Mononuclear cell (primary cell): ENCODE data around the gene ENTPD5. TPM values are rescaled to one million over a fixed set of nuclear protein-coding genes. Genes with fewer than 3 reads are reported as not detected.

Experiments used
- H3K27me3 ChIP-seq: 2 replicates; pipeline ENCODE4 v1.6.0; 2011; ENCODE audit warnings: low read length, control low read depth; ENCODE audit not compliant: insufficient read depth
- H3K4me1 ChIP-seq: 2 replicates; pipeline ENCODE4 v1.5.1; 2011; ENCODE audit warnings: mild to moderate bottlenecking, low read length, control low read depth; ENCODE audit not compliant: insufficient read depth
- H3K4me3 ChIP-seq: 2 replicates; pipeline ENCODE4 v1.5.1; 2011; ENCODE audit warnings: mild to moderate bottlenecking, low read length, moderate library complexity
- H3K9me3 ChIP-seq: 2 replicates; pipeline ENCODE4 v1.5.1; 2011; ENCODE audit warnings: low read depth, mild to moderate bottlenecking, control low read depth, low read length
- total RNA-seq: library from RNA; depleted of rRNA; stranded (reverse); fragments of >200 nt; gene quantifications from one replicate; pipeline ENCODE4 v1.2.3, GENCODE V29; 2012

Gene ENTPD5
- total RNA-seq: 6.3 TPM

- H3K27me3 ChIP-seq: no peaks in the 10 kb centered on the region
- H3K9me3 ChIP-seq: no peaks in the 10 kb centered on the region
- peak within 1 kb of the TSS; percentile 90 for H3K4me3 ChIP-seq
- H3K4me1 ChIP-seq: peaks cover 18% of the 10 kb centered on the region
Measured at GRCh38 chr14:74018586-74019407, at the start of gene ENTPD5, which contains the start of gene BBOF1. Gene ENTPD5, minus strand, starts transcription at chr14:74019288. Its CDS starts 31,186 bp downstream, at chr14:73988102. Gene BBOF1, plus strand, starts transcription at chr14:74019349. Its CDS starts 130 bp downstream, at chr14:74019479.

GRCh38 chr14:74065746-74066575 lies 46.9 kb upstream of the ENTPD5 start:
- H3K9me3 ChIP-seq: no peaks in the 10 kb centered on the region

GRCh38 chr14:74064883-74065282 lies 45.8 kb upstream of the ENTPD5 start:
- Histone ChIP-seq H3K4me3 (no peak overlapping the region), H3K4me1 (no peaks in the 10 kb centered on the region), H3K27me3 (no peaks in the 10 kb centered on the region), H3K9me3 (no peaks in the 10 kb centered on the region)

More at GRCh38 chr14:74065746-74066575, 46.9 kb upstream of the ENTPD5 start:
- Histone ChIP-seq H3K4me3 (no peak overlapping the region), H3K27me3 (no peaks in the 10 kb centered on the region), H3K4me1 (no peaks in the 10 kb centered on the region)

GRCh38 chr14:74064426-74064825 lies 45.3 kb upstream of the ENTPD5 start:
- Histone ChIP-seq H3K4me1 (no peaks in the 10 kb centered on the region), H3K9me3 (no peaks in the 10 kb centered on the region), H3K27me3 (no peaks in the 10 kb centered on the region)

GRCh38 chr14:74062809-74063150 lies 43.7 kb upstream of the ENTPD5 start:
- H3K4me1 ChIP-seq: no peaks in the 10 kb centered on the region

More at GRCh38 chr14:74064426-74064825, 45.3 kb upstream of the ENTPD5 start:
- H3K4me3 ChIP-seq: no peak overlapping the region

GRCh38 chr14:74049876-74050495 lies 30.9 kb upstream of the ENTPD5 start:
- H3K9me3 ChIP-seq: no peaks in the 10 kb centered on the region
- no peak overlapping the region for H3K4me3 ChIP-seq
- H3K4me1 ChIP-seq: no peaks in the 10 kb centered on the region
- H3K27me3 ChIP-seq: no peaks in the 10 kb centered on the region

More at GRCh38 chr14:74062809-74063150, 43.7 kb upstream of the ENTPD5 start:
- Histone ChIP-seq H3K4me3 (no peak overlapping the region), H3K9me3 (no peaks in the 10 kb centered on the region), H3K27me3 (no peaks in the 10 kb centered on the region)

GRCh38 chr14:74048281-74048680 lies 29.2 kb upstream of the ENTPD5 start:
- no peaks in the 10 kb centered on the region for H3K27me3 ChIP-seq
- no peaks in the 10 kb centered on the region for H3K9me3 ChIP-seq
- no peaks in the 10 kb centered on the region for H3K4me1 ChIP-seq
- H3K4me3 ChIP-seq: no peak overlapping the region

GRCh38 chr14:74045522-74045921 lies 26.4 kb upstream of the ENTPD5 start:
- Histone ChIP-seq H3K9me3 (no peaks in the 10 kb centered on the region), H3K27me3 (no peaks in the 10 kb centered on the region), H3K4me1 (no peaks in the 10 kb centered on the region), H3K4me3 (no peak overlapping the region)

- no peaks in the 10 kb centered on the region for H3K9me3 ChIP-seq
- H3K4me3 ChIP-seq: no peak overlapping the region
- no peaks in the 10 kb centered on the region for H3K27me3 ChIP-seq
- no peaks in the 10 kb centered on the region for H3K4me1 ChIP-seq
Measured at GRCh38 chr14:74042296-74042695, 23.2 kb upstream of the ENTPD5 start.

GRCh38 chr14:74038020-74038859 lies 19.2 kb upstream of the ENTPD5 start:
- no peaks in the 10 kb centered on the region for H3K27me3 ChIP-seq
- no peaks in the 10 kb centered on the region for H3K4me1 ChIP-seq
- H3K4me3 ChIP-seq: no peak overlapping the region
- H3K9me3 ChIP-seq: no peaks in the 10 kb centered on the region

- peaks cover 4% of the 10 kb centered on the region for H3K4me1 ChIP-seq
- H3K27me3 ChIP-seq: no peaks in the 10 kb centered on the region
- H3K9me3 ChIP-seq: no peaks in the 10 kb centered on the region
- no peak overlapping the region for H3K4me3 ChIP-seq
Measured at GRCh38 chr14:74035556-74035955, 16.5 kb upstream of the ENTPD5 start.

GRCh38 chr14:74034572-74034971 lies 15.5 kb upstream of the ENTPD5 start:
- H3K27me3 ChIP-seq: no peaks in the 10 kb centered on the region
- peaks cover 4% of the 10 kb centered on the region for H3K4me1 ChIP-seq
- H3K9me3 ChIP-seq: no peaks in the 10 kb centered on the region
- no peak overlapping the region for H3K4me3 ChIP-seq

- H3K4me3 ChIP-seq: no peak overlapping the region
- no peaks in the 10 kb centered on the region for H3K27me3 ChIP-seq
- peaks cover 4% of the 10 kb centered on the region for H3K4me1 ChIP-seq
- no peaks in the 10 kb centered on the region for H3K9me3 ChIP-seq
Measured at GRCh38 chr14:74029136-74029535, 10.0 kb upstream of the ENTPD5 start.

GRCh38 chr14:74022346-74022745 lies 3.3 kb upstream of the ENTPD5 start:
- peaks cover 18% of the 10 kb centered on the region for H3K4me1 ChIP-seq
- H3K9me3 ChIP-seq: no peaks in the 10 kb centered on the region
- H3K27me3 ChIP-seq: no peaks in the 10 kb centered on the region
- no peak overlapping the region for H3K4me3 ChIP-seq
